Loucy (cell line): ENCODE data around the gene RIN3.

ENCODE experiments used
- CTCF ChIP-seq: fragments of 200-600 bp; sonication (generic); conservative IDR thresholded peaks from 2 replicates; pipeline ENCODE4 v1.5.1; 2014; ENCODE audit warnings: mild to moderate bottlenecking, antibody characterized with exemption, low read length
- EZH2phosphoT487 ChIP-seq: fragments of 200-600 bp; IDR thresholded peaks from 2 replicates; pipeline ENCODE4 v1.6.1; 2018; ENCODE audit warnings: antibody characterized with exemption, mild to moderate bottlenecking, moderate library complexity, borderline replicate concordance

GRCh38 chr14:92619671-92620456, 106.3 kb downstream of the RIN3 start:
- no peak for TF ChIP-seq CTCF
- no peak for TF ChIP-seq EZH2phosphoT487
